Keratinocyte (primary cell): ENCODE measurements around the gene GRPEL2. TPM values are rescaled to one million over a fixed set of nuclear protein-coding genes. Genes with fewer than 3 reads are reported as not detected.
A peak's percentile ranks its signal among the peaks of the same experiment; 100 is the strongest.

Source experiments
- DNase-seq: peaks from one replicate; pipeline ENCODE4 v3.0.0-alpha.2; 2011; ENCODE audit warnings: low read depth, missing footprints, low spot score
- FAIRE-seq: peaks from 2 replicates; lab custom pipeline; 2011; peaks lifted over from hg19 to GRCh38; lab: Jason Lieb, UNC
- H2AFZ ChIP-seq: 2 replicates; pipeline ENCODE4 v1.6.0; 2012; ENCODE audit warnings: low read length, control low read depth, inconsistent platforms; ENCODE audit not compliant: control insufficient read depth
- H3K27ac ChIP-seq: 2 replicates; pipeline ENCODE4 v1.5.1; 2011; ENCODE audit warnings: low read length; ENCODE audit not compliant: control insufficient read depth, insufficient read depth
- H3K27me3 ChIP-seq: 3 replicates; pipeline ENCODE4 v1.6.0; 2011; ENCODE audit warnings: low read length; ENCODE audit not compliant: control insufficient read depth, insufficient read depth; ENCODE audit errors: extremely low read depth
- H3K36me3 ChIP-seq, 2 experiments: 2 replicates in 1 of 2; 3 replicates in 1 of 2; pipeline ENCODE4 v1.5.1; 2011; ENCODE audit warnings: low read length in 2 of 2, mild to moderate bottlenecking in 1 of 2; ENCODE audit not compliant: control insufficient read depth in 2 of 2, insufficient read depth in 2 of 2; ENCODE audit errors: extremely low read depth in 1 of 2
- H3K4me1 ChIP-seq: 3 replicates; pipeline ENCODE4 v1.5.1; 2011; ENCODE audit warnings: low read length; ENCODE audit not compliant: control insufficient read depth, insufficient read depth; ENCODE audit errors: extremely low read depth
- H3K4me2 ChIP-seq: 3 replicates; pipeline ENCODE4 v1.6.0; 2011; ENCODE audit warnings: low read depth, low read length; ENCODE audit not compliant: control insufficient read depth, insufficient read depth; ENCODE audit errors: extremely low read depth
- H3K4me3 ChIP-seq, 3 experiments: fragments of 200-600 bp in 1 of 3; sonication (generic) in 1 of 3; 2 replicates in 2 of 3; 3 replicates in 1 of 3; pipeline ENCODE4 v1.5.1; 2011 to 2016; ENCODE audit warnings: low read length in 3 of 3, mild to moderate bottlenecking in 3 of 3, control low read depth in 2 of 3, inconsistent platforms in 1 of 3, low read depth in 1 of 3, mixed read lengths in 1 of 3, mixed run types in 1 of 3, moderate library complexity in 1 of 3; ENCODE audit not compliant: control insufficient read depth in 2 of 3, insufficient read depth in 2 of 3; ENCODE audit errors: extremely low read depth in 1 of 3
- H3K79me2 ChIP-seq: 2 replicates; pipeline ENCODE4 v1.6.0; 2012; ENCODE audit warnings: low read length; ENCODE audit not compliant: control insufficient read depth, insufficient read depth
- H3K9ac ChIP-seq: 3 replicates; pipeline ENCODE4 v1.6.0; 2011; ENCODE audit warnings: low read length; ENCODE audit not compliant: control insufficient read depth, insufficient read depth; ENCODE audit errors: extremely low read depth
- H3K9me1 ChIP-seq: 3 replicates; pipeline ENCODE4 v1.6.0; 2011; ENCODE audit warnings: low read length; ENCODE audit not compliant: control insufficient read depth, insufficient read depth; ENCODE audit errors: extremely low read depth
- H3K9me3 ChIP-seq: 2 replicates; pipeline ENCODE4 v1.5.1; 2012; ENCODE audit warnings: low read depth, low read length; ENCODE audit not compliant: control insufficient read depth
- H4K20me1 ChIP-seq: 3 replicates; pipeline ENCODE4 v1.6.0; 2011; ENCODE audit warnings: low read length; ENCODE audit not compliant: control insufficient read depth, insufficient read depth; ENCODE audit errors: extremely low read depth
- CTCF ChIP-seq, 3 experiments: IDR thresholded peaks in 1 of 3; conservative IDR thresholded peaks in 1 of 3; optimal IDR thresholded peaks in 1 of 3; 2 replicates in 2 of 3; 3 replicates in 1 of 3; pipeline versions ENCODE3 to v1.5.1; 2011; ENCODE audit warnings: low read length in 3 of 3, mild to moderate bottlenecking in 3 of 3, moderate library complexity in 2 of 3, control low read depth in 1 of 3, inconsistent platforms in 1 of 3; ENCODE audit not compliant: insufficient read depth in 2 of 3; ENCODE audit errors: extremely low read depth in 1 of 3
- EZH2 ChIP-seq: IDR thresholded peaks from one replicate; pipeline ENCODE4 v1.6.1; 2012; ENCODE audit warnings: inconsistent platforms, mild to moderate bottlenecking, low read length, moderate library complexity
- dilution Hi-C: fragments of 300-500 bp; cut with MboI; formaldehyde crosslinking; loops from one replicate; pipeline ENCODE4 v1.7.0; 2020; ENCODE audit warnings: low sequenced_read_pairs; ENCODE audit not compliant: extremely low pct_ligation_motif_present
- polyA plus RNA-seq, 5 experiments: library from polyadenylated mRNA; depleted of rRNA in 3 of 5; stranded (reverse) in 3 of 5; stranded (forward) in 1 of 5; unstranded in 1 of 5; fragments of >200 nt; gene quantifications; 1 replicate in 1 of 5; 2 replicates in 3 of 5; 3 replicates in 1 of 5; pipeline versions ENCODE4 v1.2.1 to v1.2.3, GENCODE V29; 2011 to 2012; ENCODE audit warnings: missing spikeins in 2 of 5, low read depth in 1 of 5, low replicate concordance in 1 of 5

Gene GRPEL2
- polyA plus RNA-seq, 1 donor (not counting 4 experiments of a cell fraction or from before 2014, with no cell fraction given), result 17.5 TPM

GRCh38 chr5:149313151-149313841 is 32.0 kb upstream of the GRPEL2 start:
- Histone ChIP-seq H3K9me3 (no peaks in the 10 kb centered on the region), H3K27me3 (no peaks in the 10 kb centered on the region), H3K9me1 (no peaks in the 10 kb centered on the region), H3K4me1 (no peaks in the 10 kb centered on the region), H3K27ac (no peak overlapping the region), H3K79me2 (no peaks in the 10 kb centered on the region), H4K20me1 (no peaks in the 10 kb centered on the region), H3K4me2 (no peak overlapping the region), H3K9ac (no peak overlapping the region), H3K36me3 (peaks cover 0 to 1% of the 10 kb centered on the region in 2 experiments), H3K4me3 (no peak overlapping the region), H2AFZ (no peak overlapping the region)
- no peak for FAIRE-seq
- dilution Hi-C loops, result no loop called here
- no peak for TF ChIP-seq CTCF (optimal IDR thresholded peaks at IDR 0.05 in 1 of 3, IDR thresholded peaks at IDR 0.05 in 1 of 3, conservative IDR thresholded peaks at IDR 0.05 in 1 of 3; ENCODE audit: extremely low read depth in 1 of 3, insufficient read depth in 2 of 3, low read length in 3 of 3)
- TF ChIP-seq EZH2, result no peak
- no peak for DNase-seq

- Histone ChIP-seq H4K20me1 (no peaks in the 10 kb centered on the region), H3K9ac (no peak overlapping the region), H3K4me2 (no peak overlapping the region), H3K27ac (no peak overlapping the region), H3K9me1 (no peaks in the 10 kb centered on the region), H3K27me3 (no peaks in the 10 kb centered on the region), H3K79me2 (no peaks in the 10 kb centered on the region), H2AFZ (no peak overlapping the region), H3K4me1 (no peaks in the 10 kb centered on the region), H3K4me3 (no peak overlapping the region), H3K36me3 (peaks cover 0 to 1% of the 10 kb centered on the region in 2 experiments), H3K9me3 (no peaks in the 10 kb centered on the region)
- dilution Hi-C loops, result no loop called here
- TF ChIP-seq EZH2, result no peak
- TF ChIP-seq CTCF (optimal IDR thresholded peaks at IDR 0.05 in 1 of 3, IDR thresholded peaks at IDR 0.05 in 1 of 3, conservative IDR thresholded peaks at IDR 0.05 in 1 of 3; ENCODE audit: extremely low read depth in 1 of 3, insufficient read depth in 2 of 3, low read length in 3 of 3), result peak in 2 of 3 experiments; percentile 18 to 23
- no peak for FAIRE-seq
- DNase-seq, result no peak
Observed at GRCh38 chr5:149314571-149315111, 30.7 kb upstream of the GRPEL2 start.
